Transverse colon (tissue), 4 donors: Measurements from ENCODE around the gene SEPTIN12. TPM values are rescaled to one million over a fixed set of nuclear protein-coding genes. Genes with fewer than 3 reads are reported as not detected.

Experiments used
- DNase-seq: peaks from one replicate; pipeline ENCODE4 v3.0.0-alpha.2; 2019
- H3K27ac ChIP-seq, 4 donors: fragments of 200-600 bp; sonication (generic); 2 replicates each; pipeline ENCODE4 v1.5.1; 2016 to 2018; ENCODE audit warnings: inconsistent platforms in 4 of 4
- H3K27me3 ChIP-seq: fragments of 200-600 bp; sonication (generic); 2 replicates; pipeline ENCODE4 v1.5.1; 2017; ENCODE audit warnings: inconsistent platforms
- H3K36me3 ChIP-seq, 4 donors: fragments of 200-600 bp; sonication (generic); 2 replicates each; pipeline ENCODE4 v1.5.1; 2017 to 2019; ENCODE audit warnings: inconsistent platforms in 4 of 4
- H3K4me1 ChIP-seq, 4 donors: fragments of 200-600 bp; sonication (generic); 2 replicates each; pipeline ENCODE4 v1.5.1; 2017 to 2020; ENCODE audit warnings: inconsistent platforms in 4 of 4
- H3K4me3 ChIP-seq, 4 donors: fragments of 200-600 bp; sonication (generic); 1 replicate in 1 of 4; 2 replicates in 3 of 4; pipeline versions ENCODE4 v1.5.1 to v1.6.1; 2017 to 2019; ENCODE audit warnings: inconsistent platforms in 4 of 4
- H3K9me3 ChIP-seq, 2 donors: fragments of 200-600 bp; sonication (generic); 2 replicates each; pipeline ENCODE4 v1.5.1; 2017 to 2019; ENCODE audit warnings: inconsistent platforms in 2 of 2
- EP300 ChIP-seq: sonication (generic); formaldehyde crosslinking; IDR thresholded peaks from one replicate; pipeline ENCODE4 v1.6.1; 2017; ENCODE audit warnings: antibody characterized with exemption, low read depth
- POLR2A ChIP-seq: fragments of 450-650 bp; IDR thresholded peaks from one replicate; pipeline ENCODE4 v1.6.1; 2016; ENCODE audit warnings: antibody characterized with exemption, mild to moderate bottlenecking, moderate library complexity
- POLR2AphosphoS5 ChIP-seq, 3 donors: sonication (generic); formaldehyde crosslinking; IDR thresholded peaks; one replicate each; pipeline ENCODE4 v1.6.1; 2016; ENCODE audit warnings: antibody characterized with exemption in 3 of 3
- WGBS, 2 donors: methylation state at CpG; one replicate each; pipeline ENCODE4 v1.1.5; 2018; ENCODE audit warnings: low coverage in 1 of 2; 5-methylcytosine and 5-hydroxymethylcytosine counted together
- in situ Hi-C, 4 donors: fragments of 200-750 bp; cut with MboI; loops; one replicate each; pipeline versions ENCODE4 v1.15.0 to v1.15.1; 2017; ENCODE audit warnings: low sequenced_read_pairs in 3 of 4, low pct_ligation_motif_present in 1 of 4, low pct_unique_long_range_greater_than_20kb in 1 of 4
- intact Hi-C: fragments of 100-400 bp; cut with DNase I; formaldehyde crosslinking; loops from one replicate; pipeline ENCODE4 v1.15.1; 2023; ENCODE audit warnings: low total_unique reads
- total RNA-seq, 4 donors: library from RNA; depleted of rRNA; stranded (reverse); fragments of >200 nt; gene quantifications; one replicate each; pipeline ENCODE4 v1.1.0, GENCODE V29; 2016
- TF ChIP-seq, protein P1 (sequence below), 5 experiments: fragments of 200-600 bp in 3 of 5; fragments of 450-650 bp in 2 of 5; sonication (generic) in 3 of 5; IDR thresholded peaks; 1 replicate in 2 of 5; 2 replicates in 3 of 5; pipeline ENCODE4 v1.5.1; 2016 to 2017; ENCODE audit warnings: antibody characterized with exemption in 5 of 5, inconsistent platforms in 3 of 5, mild to moderate bottlenecking in 2 of 5, moderate library complexity in 1 of 5

The SEPTIN12 gene
- total RNA-seq, 4 donors from 2014 or later: not detected

DNA sequence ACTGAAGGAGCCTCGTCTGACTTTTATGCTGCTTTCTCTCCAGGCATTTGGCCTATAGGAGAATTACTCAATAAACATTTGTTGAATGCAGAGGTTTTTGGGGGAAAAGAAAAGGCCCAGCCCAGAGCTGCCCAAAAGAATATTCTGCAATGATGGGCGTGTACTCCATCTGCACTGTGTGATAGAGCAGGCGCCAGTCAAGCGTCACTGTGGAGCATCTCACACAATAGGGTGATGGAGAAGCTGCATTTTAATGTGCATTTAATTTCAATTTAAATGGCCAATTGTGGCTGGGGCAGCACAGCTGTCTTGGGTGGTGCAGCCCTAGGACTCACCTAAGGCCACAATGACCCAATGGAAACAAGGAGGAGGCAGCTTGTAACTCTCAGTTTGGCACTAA is 38.4 kb upstream of the SEPTIN12 start:
- in situ Hi-C loops: no loop called here
- peaks cover 0 to 73% (median 30%) of the 10 kb centered on the region in 4 donors for H3K36me3 ChIP-seq
- intact Hi-C loops: no loop called here
- H3K4me3 ChIP-seq: no peak overlapping the region
- peaks cover 0 to 32% (median 13%) of the 10 kb centered on the region in 4 donors for H3K4me1 ChIP-seq
- H3K27me3 ChIP-seq: no peaks in the 10 kb centered on the region
- 97% methylated on average over 4 of the region's 4 CpGs; no CpG with 5 or more reads in 1 of the 2 donors for WGBS, 2 donors
- no peak for DNase-seq
- H3K27ac ChIP-seq: no peak overlapping the region
- no peak for TF ChIP-seq EP300
- no peak for TF ChIP-seq POLR2A
- TF ChIP-seq, protein P1, sequence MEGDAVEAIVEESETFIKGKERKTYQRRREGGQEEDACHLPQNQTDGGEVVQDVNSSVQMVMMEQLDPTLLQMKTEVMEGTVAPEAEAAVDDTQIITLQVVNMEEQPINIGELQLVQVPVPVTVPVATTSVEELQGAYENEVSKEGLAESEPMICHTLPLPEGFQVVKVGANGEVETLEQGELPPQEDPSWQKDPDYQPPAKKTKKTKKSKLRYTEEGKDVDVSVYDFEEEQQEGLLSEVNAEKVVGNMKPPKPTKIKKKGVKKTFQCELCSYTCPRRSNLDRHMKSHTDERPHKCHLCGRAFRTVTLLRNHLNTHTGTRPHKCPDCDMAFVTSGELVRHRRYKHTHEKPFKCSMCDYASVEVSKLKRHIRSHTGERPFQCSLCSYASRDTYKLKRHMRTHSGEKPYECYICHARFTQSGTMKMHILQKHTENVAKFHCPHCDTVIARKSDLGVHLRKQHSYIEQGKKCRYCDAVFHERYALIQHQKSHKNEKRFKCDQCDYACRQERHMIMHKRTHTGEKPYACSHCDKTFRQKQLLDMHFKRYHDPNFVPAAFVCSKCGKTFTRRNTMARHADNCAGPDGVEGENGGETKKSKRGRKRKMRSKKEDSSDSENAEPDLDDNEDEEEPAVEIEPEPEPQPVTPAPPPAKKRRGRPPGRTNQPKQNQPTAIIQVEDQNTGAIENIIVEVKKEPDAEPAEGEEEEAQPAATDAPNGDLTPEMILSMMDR (IDR thresholded peaks at IDR 0.05): no peak
- no peak for TF ChIP-seq POLR2AphosphoS5 (IDR thresholded peaks at IDR 0.05)
- no peaks in the 10 kb centered on the region for H3K9me3 ChIP-seq

DNA sequence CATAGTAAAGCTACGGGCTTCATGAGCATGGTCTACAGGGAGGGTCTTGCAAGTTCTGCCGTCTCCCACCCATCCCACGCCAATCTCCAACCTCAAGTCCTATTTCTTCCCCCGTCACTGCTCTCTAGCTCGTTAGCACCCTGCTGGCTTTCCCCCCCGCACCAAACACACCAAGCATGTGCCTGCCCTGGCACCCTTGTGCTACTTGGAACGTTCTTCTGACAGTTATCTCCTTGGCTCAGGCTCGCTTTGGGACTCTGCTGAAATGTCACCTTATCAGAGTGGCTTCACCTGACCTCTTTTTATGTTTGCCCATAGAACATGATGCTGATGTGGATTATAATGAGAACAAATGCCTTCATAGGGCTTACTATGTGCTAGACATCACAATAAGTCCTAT is 37.1 kb upstream of the SEPTIN12 start:
- Histone ChIP-seq H3K36me3 (peaks cover 0 to 72% (median 28%) of the 10 kb centered on the region in 4 donors), H3K27me3 (no peaks in the 10 kb centered on the region), H3K4me1 (peaks cover 0 to 31% (median 13%) of the 10 kb centered on the region in 4 donors), H3K9me3 (no peaks in the 10 kb centered on the region), H3K4me3 (no peak overlapping the region), H3K27ac (no peak overlapping the region)
- intact Hi-C loops (no loop called here), in situ Hi-C loops (no loop called here)
- DNase-seq: no peak
- TF ChIP-seq POLR2AphosphoS5 (IDR thresholded peaks at IDR 0.05) (no peak), EP300 (no peak), POLR2A (no peak)
- TF ChIP-seq, protein P1 (IDR thresholded peaks at IDR 0.05): no peak
- 92 to 95% methylated on average over 7 to 8 of the region's 8 CpGs for WGBS, 2 donors

DNA sequence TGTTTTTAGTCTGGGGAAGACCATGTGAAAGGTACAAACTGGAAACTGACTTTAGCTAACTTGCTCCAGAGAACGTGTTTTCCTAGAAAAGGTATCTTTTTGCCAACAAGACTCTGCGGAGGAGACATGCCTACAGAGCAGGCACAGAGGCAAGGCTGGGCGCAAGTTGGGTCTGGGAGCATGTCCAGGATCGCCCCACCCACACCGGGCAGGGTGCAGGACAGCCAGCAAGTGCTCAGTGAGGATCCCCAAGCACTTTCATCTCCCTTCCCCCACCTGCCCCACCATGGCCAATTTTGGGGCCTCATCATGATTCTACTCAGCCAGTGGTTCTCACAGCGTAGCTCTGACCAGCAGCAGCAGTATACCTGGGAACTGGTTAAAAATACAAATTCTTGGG is 32.5 kb upstream of the SEPTIN12 start:
- intact Hi-C loops (no loop called here), in situ Hi-C loops (no loop called here)
- Histone ChIP-seq H3K4me3 (no peak overlapping the region), H3K36me3 (peaks cover 0 to 63% (median 28%) of the 10 kb centered on the region in 4 donors), H3K27me3 (no peaks in the 10 kb centered on the region), H3K4me1 (no peaks in the 10 kb centered on the region), H3K9me3 (no peaks in the 10 kb centered on the region), H3K27ac (no peak overlapping the region)
- WGBS, 2 donors: 86 to 92% methylated on average over 1 to 6 of the region's 6 CpGs
- TF ChIP-seq, protein P1 (IDR thresholded peaks at IDR 0.05): no peak
- TF ChIP-seq EP300: no peak
- no peak for TF ChIP-seq POLR2AphosphoS5 (IDR thresholded peaks at IDR 0.05)
- no peak for TF ChIP-seq POLR2A
- DNase-seq: no peak

DNA sequence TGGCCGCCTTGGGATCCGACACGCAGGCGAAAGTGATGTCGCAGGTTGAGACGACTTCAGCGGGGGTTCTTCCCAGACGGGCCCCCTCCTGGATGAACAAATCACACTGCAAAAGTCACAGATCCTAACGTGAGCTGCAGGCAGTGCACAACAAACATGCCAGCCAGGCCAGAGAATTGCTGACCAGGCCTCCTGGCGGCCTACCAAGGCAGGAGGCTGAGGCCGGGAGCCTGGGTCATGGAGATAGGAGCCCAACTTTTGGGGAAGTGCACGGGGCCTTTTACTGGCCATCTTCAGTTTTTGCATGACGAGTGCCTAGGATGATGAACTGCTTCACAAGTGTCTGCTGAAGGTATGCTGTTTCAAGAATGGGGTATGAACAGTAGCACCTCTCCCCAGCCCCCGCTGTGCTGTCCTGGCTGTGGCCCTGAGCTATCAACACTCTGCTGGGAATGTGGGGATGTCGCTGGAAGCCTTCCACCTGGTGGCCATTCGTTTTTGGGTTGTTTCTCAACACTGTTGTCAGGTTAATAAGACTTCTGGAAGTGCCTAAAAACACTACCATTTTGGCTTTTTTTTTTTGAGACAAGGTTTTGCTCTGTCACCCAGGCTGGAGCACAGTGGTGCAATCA is 26.5 kb upstream of the SEPTIN12 start:
- H3K36me3 ChIP-seq: peaks cover 0 to 52% (median 21%) of the 10 kb centered on the region in 4 donors
- DNase-seq: no peak
- H3K4me3 ChIP-seq: no peak overlapping the region
- H3K4me1 ChIP-seq: peaks cover 0 to 15% (median 0%) of the 10 kb centered on the region in 4 donors
- in situ Hi-C loops (no loop called here), intact Hi-C loops (no loop called here)
- 87% methylated on average over 16 of the region's 16 CpGs; no CpG with 5 or more reads in 1 of the 2 donors for WGBS, 2 donors
- H3K27me3 ChIP-seq: no peaks in the 10 kb centered on the region
- no peaks in the 10 kb centered on the region for H3K9me3 ChIP-seq
- TF ChIP-seq POLR2A: no peak
- TF ChIP-seq EP300: no peak
- TF ChIP-seq, protein P1 (IDR thresholded peaks at IDR 0.05): no peak
- no peak for TF ChIP-seq POLR2AphosphoS5 (IDR thresholded peaks at IDR 0.05)
- peak overlapping the region; percentile 16 to 64 (median 61) for H3K27ac ChIP-seq
